Measurements from ENCODE around the gene EVI5. TPM values are rescaled to one million over a fixed set of nuclear protein-coding genes. Genes with fewer than 3 reads are reported as not detected.

Gene EVI5
- total RNA-seq, 2 donors from 2014 or later, result 7.9 to 18.9 TPM

DNA sequence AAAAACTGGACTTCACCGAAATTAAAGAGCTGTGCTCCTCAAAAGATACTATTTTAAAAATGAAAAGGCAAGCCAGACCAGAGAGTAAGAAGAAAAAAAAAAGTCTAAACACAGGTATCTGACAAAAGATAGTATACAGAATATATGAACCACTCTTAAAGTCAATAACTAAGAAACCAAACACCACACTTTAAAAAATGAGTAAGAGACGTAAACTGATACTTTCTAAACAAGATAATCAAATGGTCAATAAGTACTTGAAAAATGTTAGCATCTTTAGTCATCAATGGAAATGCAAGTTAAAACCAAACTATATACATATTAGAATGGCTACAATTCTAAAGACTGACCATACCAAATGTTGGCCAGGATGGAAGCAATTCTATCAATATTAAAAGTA is 77.6 kb downstream of the EVI5 start:
- ATAC-seq, result no peak
- Histone ChIP-seq H3K4me3 (no peak overlapping the region), H3K9me3 (no peaks in the 10 kb centered on the region), H3K4me1 (peaks cover 33% of the 10 kb centered on the region), H3K36me3 (replicated peaks in 1 of 2; ENCODE audit: insufficient read depth in 1 of 2, low read depth in 2 of 2) (no peaks in the 10 kb centered on the region), H3K27me3 (no peaks in the 10 kb centered on the region), H3K27ac (no peak overlapping the region)
- DNase-seq, result no peak
- 78 to 84% methylated on average over 2 of the region's 2 CpGs for WGBS, 2 donors
- no peak for TF ChIP-seq POLR2A (IDR thresholded peaks at IDR 0.05)
- TF ChIP-seq, protein P1, sequence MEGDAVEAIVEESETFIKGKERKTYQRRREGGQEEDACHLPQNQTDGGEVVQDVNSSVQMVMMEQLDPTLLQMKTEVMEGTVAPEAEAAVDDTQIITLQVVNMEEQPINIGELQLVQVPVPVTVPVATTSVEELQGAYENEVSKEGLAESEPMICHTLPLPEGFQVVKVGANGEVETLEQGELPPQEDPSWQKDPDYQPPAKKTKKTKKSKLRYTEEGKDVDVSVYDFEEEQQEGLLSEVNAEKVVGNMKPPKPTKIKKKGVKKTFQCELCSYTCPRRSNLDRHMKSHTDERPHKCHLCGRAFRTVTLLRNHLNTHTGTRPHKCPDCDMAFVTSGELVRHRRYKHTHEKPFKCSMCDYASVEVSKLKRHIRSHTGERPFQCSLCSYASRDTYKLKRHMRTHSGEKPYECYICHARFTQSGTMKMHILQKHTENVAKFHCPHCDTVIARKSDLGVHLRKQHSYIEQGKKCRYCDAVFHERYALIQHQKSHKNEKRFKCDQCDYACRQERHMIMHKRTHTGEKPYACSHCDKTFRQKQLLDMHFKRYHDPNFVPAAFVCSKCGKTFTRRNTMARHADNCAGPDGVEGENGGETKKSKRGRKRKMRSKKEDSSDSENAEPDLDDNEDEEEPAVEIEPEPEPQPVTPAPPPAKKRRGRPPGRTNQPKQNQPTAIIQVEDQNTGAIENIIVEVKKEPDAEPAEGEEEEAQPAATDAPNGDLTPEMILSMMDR (IDR thresholded peaks at IDR 0.05), result no peak
- intact Hi-C loops (cut with DNase I), result no loop called here

DNA sequence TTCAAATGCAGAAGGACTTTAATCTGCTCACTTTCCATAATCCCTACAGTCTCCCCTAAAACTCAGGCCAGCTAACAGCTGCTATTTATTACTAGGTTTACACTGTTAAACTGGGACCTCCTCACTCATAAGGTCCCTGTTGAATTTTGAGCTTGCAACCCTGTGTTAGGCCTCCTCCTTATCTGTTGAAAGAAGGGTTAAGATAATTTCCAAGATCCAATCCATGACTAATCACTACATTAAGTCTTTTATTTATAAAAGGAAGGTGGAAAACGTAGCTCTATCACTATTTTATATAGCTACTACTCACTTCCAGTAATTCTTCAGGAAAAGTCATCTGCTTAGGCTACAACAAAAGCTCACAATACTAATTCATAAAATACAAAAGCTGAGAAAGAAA is 79.5 kb downstream of the EVI5 start:
- WGBS, 2 donors, result 22 to 38% methylated on average over 1 of the region's 1 CpG
- ATAC-seq (no peak), DNase-seq (no peak)
- Histone ChIP-seq H3K4me3 (no peak overlapping the region), H3K27ac (no peak overlapping the region), H3K27me3 (no peaks in the 10 kb centered on the region), H3K36me3 (replicated peaks in 1 of 2; ENCODE audit: insufficient read depth in 1 of 2, low read depth in 2 of 2) (no peaks in the 10 kb centered on the region), H3K4me1 (peaks cover 21% of the 10 kb centered on the region), H3K9me3 (no peaks in the 10 kb centered on the region)
- intact Hi-C loops (cut with DNase I), result no loop called here
- TF ChIP-seq POLR2A (IDR thresholded peaks at IDR 0.05), result no peak
- TF ChIP-seq, protein P1 (IDR thresholded peaks at IDR 0.05), result no peak

DNA sequence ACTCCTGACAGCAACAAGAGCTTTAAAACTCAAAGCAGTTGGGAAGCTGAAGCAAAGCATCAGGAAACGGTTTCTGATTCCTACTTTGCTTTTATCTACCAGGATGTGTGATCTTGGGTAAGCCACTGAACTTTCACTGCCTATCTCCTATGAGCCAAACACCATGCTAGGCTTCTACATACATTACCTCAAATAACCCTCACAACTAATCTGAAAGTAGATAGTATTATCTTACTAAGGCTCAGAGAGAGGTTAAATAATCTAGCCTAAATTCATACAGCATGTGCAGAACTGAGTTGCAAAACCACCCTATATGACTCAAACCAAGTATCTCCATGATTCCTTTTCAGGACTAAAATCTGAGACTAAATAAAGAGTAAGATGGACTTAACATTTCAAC is 83.8 kb downstream of the EVI5 start:
- Histone ChIP-seq H3K27ac (no peak overlapping the region), H3K4me1 (peaks cover 10% of the 10 kb centered on the region), H3K4me3 (no peak overlapping the region), H3K36me3 (replicated peaks in 1 of 2; ENCODE audit: insufficient read depth in 1 of 2, low read depth in 2 of 2) (no peaks in the 10 kb centered on the region), H3K9me3 (no peaks in the 10 kb centered on the region), H3K27me3 (no peaks in the 10 kb centered on the region)
- DNase-seq, result no peak
- 17 to 33% methylated on average over 1 of the region's 1 CpG for WGBS, 2 donors
- TF ChIP-seq, protein P1 (IDR thresholded peaks at IDR 0.05), result no peak
- TF ChIP-seq POLR2A (IDR thresholded peaks at IDR 0.05), result no peak
- intact Hi-C loops (cut with DNase I), result no loop called here
- no peak for ATAC-seq

DNA sequence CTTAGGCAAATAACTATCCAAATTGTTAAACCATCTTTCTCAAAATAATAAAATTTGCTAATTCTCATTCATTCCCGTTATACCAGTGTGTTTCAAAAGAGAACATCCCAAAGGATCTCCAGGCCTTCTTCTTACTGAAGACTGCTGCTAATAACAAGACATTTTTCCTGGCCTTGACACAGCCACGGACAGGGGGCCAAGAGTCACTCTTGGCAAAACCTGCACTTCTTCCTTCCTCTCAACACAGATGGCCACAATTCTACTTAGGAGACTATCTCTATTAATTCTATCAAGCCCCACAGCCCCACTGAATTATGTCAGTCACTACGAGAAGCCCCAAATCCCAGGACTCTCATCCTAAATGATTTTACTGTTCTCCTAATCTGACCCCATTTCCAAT is 86.0 kb downstream of the EVI5 start:
- intact Hi-C loops (cut with DNase I), result no loop called here
- no peak for ATAC-seq
- no peak overlapping the region for H3K27ac ChIP-seq

DNA sequence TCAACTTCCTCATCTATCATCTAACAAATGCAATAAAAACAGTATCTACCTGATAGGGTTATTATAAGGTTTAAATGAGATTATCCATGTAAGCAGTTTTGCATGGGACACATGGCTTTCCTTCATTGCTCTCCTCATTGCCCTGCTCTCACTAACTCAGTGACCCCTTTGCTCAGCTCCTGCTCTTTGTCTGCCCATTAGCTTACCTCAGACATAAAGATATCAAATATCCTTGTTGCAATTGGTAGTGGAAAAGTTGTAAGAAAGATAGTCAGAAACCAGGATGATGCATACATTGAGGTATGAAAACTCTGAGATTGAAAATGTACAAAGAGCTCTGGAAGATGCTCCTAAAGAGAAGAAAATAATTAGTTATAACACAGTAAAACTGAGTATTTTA is 89.8 kb downstream of the EVI5 start:
- no peaks in the 10 kb centered on the region for H3K9me3 ChIP-seq
- peaks cover 0 to 10% of the 10 kb centered on the region in 2 donors for H3K36me3 ChIP-seq (replicated peaks in 1 of 2; ENCODE audit: insufficient read depth in 1 of 2, low read depth in 2 of 2)
- intact Hi-C loops (cut with DNase I), result no loop called here
- no peak overlapping the region for H3K27ac ChIP-seq
- no peak overlapping the region for H3K4me3 ChIP-seq
- H3K27me3 ChIP-seq, result no peaks in the 10 kb centered on the region
- no peak for DNase-seq
- no peaks in the 10 kb centered on the region for H3K4me1 ChIP-seq
- ATAC-seq, result no peak
- no peak for TF ChIP-seq POLR2A (IDR thresholded peaks at IDR 0.05)
- TF ChIP-seq, protein P1 (IDR thresholded peaks at IDR 0.05), result no peak

More for the DNA sequence above, 86.0 kb downstream of the EVI5 start:
- peaks cover 5% of the 10 kb centered on the region for H3K4me1 ChIP-seq
- TF ChIP-seq, protein P1 (IDR thresholded peaks at IDR 0.05), result no peak
- no peak for TF ChIP-seq POLR2A (IDR thresholded peaks at IDR 0.05)
- 76% methylated on average over 3 of the region's 3 CpGs for WGBS, 2 donors
- no peak overlapping the region for H3K4me3 ChIP-seq
- no peak for DNase-seq
- no peaks in the 10 kb centered on the region for H3K9me3 ChIP-seq
- peaks cover 0 to 6% of the 10 kb centered on the region in 2 donors for H3K36me3 ChIP-seq (replicated peaks in 1 of 2; ENCODE audit: insufficient read depth in 1 of 2, low read depth in 2 of 2)
- H3K27me3 ChIP-seq, result no peaks in the 10 kb centered on the region

All from body of pancreas (tissue), 4 donors.